HG03175 (cell line): Measurements from ENCODE around the gene SDK2.

Experiments
- ATAC-seq: cut with Tn5 transposase; IDR thresholded peaks from one replicate; pipeline ENCODE4 v1.9.1; 2021; ENCODE audit warnings: mild to moderate bottlenecking, moderate library complexity; ENCODE audit not compliant: unreplicated experiment

SDK2 gene

GRCh38 chr17:73613271-73614233 lies 30.7 kb downstream of the SDK2 start:
- ATAC-seq, result no peak

GRCh38 chr17:73612031-73612472 lies 32.2 kb downstream of the SDK2 start:
- ATAC-seq, result no peak

GRCh38 chr17:73611630-73612029 lies 32.6 kb downstream of the SDK2 start:
- ATAC-seq, result no peak

DNA sequence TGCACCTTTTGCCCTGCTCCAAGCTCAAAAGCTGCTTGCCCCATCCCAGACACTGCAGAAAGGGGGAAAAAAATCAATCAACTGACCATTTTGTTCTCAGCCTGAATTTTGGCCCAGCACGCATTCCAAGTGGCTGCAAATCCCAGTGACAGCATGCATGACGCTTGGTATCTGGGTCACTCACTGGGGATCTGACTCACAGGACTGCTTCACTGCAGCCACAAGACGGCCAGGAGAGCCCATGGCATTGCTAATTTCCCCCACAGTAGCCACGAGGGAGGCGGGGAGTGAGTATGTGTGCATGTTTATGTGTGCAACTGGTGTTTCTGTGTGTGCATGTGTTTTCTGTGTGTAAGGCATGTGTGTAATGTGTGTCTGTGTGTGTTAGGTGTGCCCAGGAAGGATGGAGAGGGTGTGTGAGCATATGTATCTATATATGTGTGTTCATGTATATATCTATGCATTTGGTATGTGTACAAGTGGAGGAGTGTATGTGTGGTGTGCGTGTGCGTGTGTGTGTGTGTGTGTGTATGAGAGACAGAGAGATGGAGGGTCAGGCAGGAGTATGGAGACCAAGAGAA lies 33.8 kb downstream of the SDK2 start:
- no peak for ATAC-seq

- ATAC-seq, result no peak
Observed at GRCh38 chr17:73609758-73610157, 34.5 kb downstream of the SDK2 start.

DNA sequence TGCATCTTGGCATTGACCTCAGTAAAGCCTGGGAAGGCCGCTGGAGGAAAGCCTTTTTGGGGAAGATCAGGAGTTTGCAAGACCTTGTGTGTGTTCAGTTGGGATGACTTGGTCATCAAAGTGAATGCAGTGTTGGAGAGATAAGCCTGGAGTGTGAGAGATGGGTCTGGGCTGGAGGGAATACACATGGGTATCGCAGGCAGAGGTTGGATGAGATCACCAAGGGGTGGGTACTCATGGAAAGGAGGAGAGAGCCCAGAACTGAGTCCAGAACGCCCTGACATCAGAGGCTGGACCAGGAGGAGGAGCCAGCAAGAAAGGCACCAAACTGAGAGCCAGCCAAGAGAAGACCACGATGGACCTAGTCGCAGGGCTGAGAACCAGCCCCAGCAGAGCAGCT lies 35.2 kb downstream of the SDK2 start:
- no peak for ATAC-seq

GRCh38 chr17:73605444-73605843 lies 38.8 kb downstream of the SDK2 start:
- no peak for ATAC-seq

GRCh38 chr17:73604476-73604875 lies 39.8 kb downstream of the SDK2 start:
- no peak for ATAC-seq

GRCh38 chr17:73603971-73604370 lies 40.3 kb downstream of the SDK2 start:
- no peak for ATAC-seq

- no peak for ATAC-seq
Observed at GRCh38 chr17:73600103-73600871, 44.0 kb downstream of the SDK2 start.

- no peak for ATAC-seq
Observed at GRCh38 chr17:73599599-73599998, 44.6 kb downstream of the SDK2 start.

GRCh38 chr17:73598212-73598611 lies 46.0 kb downstream of the SDK2 start:
- no peak for ATAC-seq

DNA sequence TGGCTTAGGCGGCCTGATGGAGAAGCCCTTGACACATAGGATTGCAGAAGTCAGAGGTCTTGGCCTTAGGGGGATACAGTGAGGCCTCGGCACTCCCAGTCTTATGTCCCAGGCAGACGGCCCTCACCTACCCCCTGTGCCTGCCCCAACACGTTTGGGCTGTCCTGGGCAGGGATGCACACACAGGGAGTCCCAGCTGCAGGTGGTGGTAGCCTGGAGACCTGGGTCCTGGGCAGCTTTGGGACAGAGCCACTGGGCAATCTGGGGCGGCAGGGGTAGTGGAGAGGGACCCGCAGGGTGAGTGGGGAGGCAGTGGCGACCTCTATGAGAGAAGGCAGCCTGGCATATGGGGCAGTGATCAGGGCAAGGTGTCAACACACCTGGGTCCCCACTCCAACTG lies 48.3 kb downstream of the SDK2 start:
- no peak for ATAC-seq

GRCh38 chr17:73595479-73595878 lies 48.8 kb downstream of the SDK2 start:
- no peak for ATAC-seq

DNA sequence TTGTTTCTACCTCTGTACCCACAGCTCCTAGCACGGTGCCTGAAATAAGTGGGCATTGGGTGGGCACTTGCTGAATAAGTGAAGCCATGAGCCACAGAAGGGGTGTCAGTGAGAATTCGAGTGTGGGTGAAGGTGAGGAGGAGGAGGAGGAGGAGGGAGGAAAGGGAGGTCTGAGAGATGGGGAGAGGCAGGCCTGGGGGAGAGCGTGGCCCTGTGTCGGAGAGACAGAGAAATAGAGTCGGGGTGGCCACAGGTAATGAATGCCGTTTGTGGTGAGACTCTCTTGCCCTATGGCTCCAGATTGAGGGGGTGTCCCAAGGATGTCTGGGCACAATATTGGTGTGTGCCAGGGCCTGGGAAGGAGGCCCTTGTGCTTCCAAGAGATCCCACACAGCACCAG lies 49.2 kb downstream of the SDK2 start:
- ATAC-seq, result no peak

DNA sequence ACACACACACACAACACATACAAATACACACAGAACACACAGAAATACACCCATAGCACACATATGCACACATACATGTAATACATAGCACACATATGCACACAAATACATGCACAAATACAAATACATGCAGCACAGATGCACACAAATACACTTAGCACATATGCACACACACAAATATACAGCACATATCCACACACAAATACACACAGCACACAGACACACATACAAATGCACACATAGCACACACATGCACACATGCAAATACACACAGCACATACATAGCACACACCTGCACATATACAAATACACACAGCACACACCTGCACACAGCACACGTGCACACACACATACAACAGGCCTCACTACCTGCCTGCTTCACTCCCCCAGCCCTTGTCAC lies 49.6 kb downstream of the SDK2 start:
- ATAC-seq, result no peak

DNA sequence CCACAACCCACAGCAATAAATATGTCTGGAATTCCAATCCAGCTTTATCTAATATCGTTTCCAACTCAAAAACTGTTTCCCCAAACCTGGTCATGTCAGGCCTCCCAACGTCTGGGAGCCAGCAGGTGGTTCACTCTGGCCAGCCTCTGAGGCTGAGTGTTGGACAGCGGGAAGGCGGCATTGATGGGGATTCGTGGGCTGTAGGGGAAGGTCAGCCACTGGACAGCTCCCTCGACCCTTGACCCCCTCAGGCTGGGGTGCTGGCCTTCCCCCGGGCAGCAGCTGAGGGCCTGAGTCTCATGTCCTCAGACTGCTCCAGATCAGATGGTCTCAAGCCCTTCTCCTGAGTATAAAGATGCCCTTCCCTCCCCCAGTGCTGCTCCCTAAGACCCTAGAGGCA lies 50.2 kb downstream of the SDK2 start:
- ATAC-seq, result no peak

GRCh38 chr17:73593249-73593965 lies 50.8 kb downstream of the SDK2 start:
- ATAC-seq, result no peak

- ATAC-seq, result no peak
Observed at GRCh38 chr17:73592501-73592961, 51.7 kb downstream of the SDK2 start.

GRCh38 chr17:73592079-73592415 lies 52.2 kb downstream of the SDK2 start:
- no peak for ATAC-seq
